ENCODE data around the gene DIRAS1. TPM values are rescaled to one million over a fixed set of nuclear protein-coding genes. Genes with fewer than 3 reads are reported as not detected.

Gene DIRAS1
- total and polyA plus RNA-seq, 8 donors = 2.4 to 16.3 (median 3.4) TPM

DNA sequence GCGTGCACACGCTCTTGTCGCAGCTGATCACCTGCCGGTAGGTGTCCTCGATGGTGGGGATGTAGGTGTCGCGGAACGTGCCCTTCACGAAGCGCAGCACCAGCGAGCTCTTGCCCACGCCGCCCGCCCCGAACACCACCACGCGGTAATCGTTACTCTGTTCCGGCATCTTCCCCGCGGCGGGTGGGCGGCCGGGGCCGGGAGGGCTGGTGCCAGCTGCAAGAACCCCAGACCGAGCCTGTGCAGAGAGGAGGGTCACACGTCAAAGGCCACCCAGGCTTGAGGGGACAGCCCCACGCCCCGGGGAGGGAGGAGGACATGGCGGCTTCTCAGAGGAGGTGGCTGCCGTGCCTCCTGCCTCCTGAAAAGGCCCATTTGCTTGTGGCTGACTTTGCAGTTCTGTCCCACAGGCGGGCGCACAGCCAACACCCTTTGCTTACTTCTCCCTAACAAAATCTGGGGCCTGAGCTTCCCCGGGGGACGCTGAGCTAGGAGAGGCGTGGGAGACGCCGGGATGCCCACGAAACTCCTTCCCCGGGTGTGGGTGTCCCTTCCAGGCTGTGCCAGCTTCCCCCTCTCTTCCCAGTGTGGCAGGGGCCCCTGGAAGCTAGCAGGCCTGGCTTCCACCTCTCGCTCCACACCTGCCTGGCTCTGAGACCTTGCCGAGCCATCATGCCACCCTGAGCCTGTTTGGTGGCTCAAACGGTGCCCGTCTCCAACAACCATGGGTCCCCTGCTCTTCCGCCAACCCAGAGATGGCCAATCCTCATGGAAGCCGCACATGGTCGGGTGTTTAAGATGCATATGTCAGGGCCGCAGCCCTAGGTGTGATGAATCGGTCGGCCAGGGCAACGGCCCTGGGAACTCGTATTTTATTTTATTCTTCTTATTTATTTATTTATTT is 3.3 kb downstream of the DIRAS1 start:
- Histone ChIP-seq H3K4me1 (peaks cover 0 to 4% (median 0%) of the 10 kb centered on the region in 3 donors), H3K27me3 (no peaks in the 10 kb centered on the region), H3K9me3 (no peaks in the 10 kb centered on the region), H3K36me3 (no peaks in the 10 kb centered on the region), H3K4me3 (no peak overlapping the region), H3K27ac (no peak overlapping the region)
- FAIRE-seq (no peak), DNase-seq (peak in 1 of 6 donors; percentile 70), ATAC-seq (no peak)
- TF ChIP-seq, protein P1, sequence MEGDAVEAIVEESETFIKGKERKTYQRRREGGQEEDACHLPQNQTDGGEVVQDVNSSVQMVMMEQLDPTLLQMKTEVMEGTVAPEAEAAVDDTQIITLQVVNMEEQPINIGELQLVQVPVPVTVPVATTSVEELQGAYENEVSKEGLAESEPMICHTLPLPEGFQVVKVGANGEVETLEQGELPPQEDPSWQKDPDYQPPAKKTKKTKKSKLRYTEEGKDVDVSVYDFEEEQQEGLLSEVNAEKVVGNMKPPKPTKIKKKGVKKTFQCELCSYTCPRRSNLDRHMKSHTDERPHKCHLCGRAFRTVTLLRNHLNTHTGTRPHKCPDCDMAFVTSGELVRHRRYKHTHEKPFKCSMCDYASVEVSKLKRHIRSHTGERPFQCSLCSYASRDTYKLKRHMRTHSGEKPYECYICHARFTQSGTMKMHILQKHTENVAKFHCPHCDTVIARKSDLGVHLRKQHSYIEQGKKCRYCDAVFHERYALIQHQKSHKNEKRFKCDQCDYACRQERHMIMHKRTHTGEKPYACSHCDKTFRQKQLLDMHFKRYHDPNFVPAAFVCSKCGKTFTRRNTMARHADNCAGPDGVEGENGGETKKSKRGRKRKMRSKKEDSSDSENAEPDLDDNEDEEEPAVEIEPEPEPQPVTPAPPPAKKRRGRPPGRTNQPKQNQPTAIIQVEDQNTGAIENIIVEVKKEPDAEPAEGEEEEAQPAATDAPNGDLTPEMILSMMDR (IDR thresholded peaks at IDR 0.05) = no peak
- 91 to 92% methylated on average over 47 to 52 of the region's 52 CpGs for WGBS, 2 donors
- intact Hi-C loops (cut with DNase I) = no loop called here

- DNase-seq (peak in 1 of 6 donors; percentile 48), ATAC-seq (no peak), FAIRE-seq (no peak)
- Histone ChIP-seq H3K27ac (no peak overlapping the region), H3K4me1 (peaks cover 0 to 4% (median 0%) of the 10 kb centered on the region in 3 donors), H3K27me3 (no peaks in the 10 kb centered on the region), H3K9me3 (no peaks in the 10 kb centered on the region), H3K4me3 (no peak overlapping the region), H3K36me3 (no peaks in the 10 kb centered on the region)
- intact Hi-C loops (cut with DNase I) = no loop called here
- TF ChIP-seq, protein P1 (IDR thresholded peaks at IDR 0.05) = no peak
- 93 to 95% methylated on average over 48 to 51 of the region's 51 CpGs for WGBS, 2 donors
These were observed 4.2 kb downstream of the DIRAS1 start for GRCh38 chr19:2716722-2717637.

DNA sequence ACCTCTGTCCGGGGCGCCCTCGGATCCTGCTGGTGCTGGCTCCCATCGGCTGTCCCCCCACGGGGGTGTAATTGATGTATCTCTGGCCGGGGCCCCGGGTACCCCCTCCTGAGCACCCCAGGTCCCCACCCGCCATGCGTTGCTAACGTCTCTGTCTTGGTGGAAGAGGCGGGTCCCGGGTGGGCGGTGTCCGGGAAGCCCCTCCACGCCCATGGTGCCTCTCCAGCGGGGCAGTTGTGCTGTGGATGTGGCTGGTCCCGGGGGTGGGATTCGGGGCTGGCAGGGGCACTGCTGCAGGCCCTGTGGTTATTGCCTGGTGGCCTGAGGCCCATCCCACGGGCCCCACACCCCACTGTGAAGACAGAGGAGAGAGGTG is 4.9 kb downstream of the DIRAS1 start:
- FAIRE-seq (no peak), DNase-seq (peak in 1 of 6 donors; percentile 64)

DNA sequence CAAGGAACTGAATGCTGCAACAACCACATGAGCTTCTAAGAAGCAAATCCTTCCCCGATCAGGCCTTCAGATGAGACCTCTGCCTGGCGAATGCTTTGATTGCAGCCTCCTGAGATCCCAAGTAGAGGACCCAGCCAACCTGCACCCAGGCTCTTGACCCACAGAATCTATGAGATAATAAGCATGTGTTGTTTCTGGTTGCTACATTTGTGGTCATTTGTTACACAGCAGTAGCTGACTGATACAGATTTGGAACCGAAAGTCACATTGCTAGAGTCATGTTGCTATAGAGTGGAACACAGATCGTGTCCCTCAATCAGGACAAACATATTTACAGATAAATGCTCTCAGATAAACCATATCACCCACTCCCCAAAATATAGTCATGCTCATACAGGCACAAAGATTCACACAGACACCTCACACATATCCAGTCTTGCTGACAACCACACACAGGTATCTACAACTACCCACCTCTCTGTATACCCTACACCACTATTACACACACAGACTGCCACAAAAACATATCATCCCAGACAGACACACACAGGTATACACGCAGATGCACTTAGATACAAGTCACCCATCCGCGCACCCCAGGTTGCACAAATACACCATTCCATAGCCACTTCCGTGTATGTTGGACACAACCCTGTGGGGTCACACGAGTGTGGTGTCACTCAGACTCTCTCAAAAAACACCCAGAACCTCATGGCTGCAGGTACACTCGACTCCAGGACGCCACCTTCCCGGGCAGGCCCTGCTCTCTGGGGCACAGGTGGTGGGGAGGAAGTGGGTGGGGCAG is 5.5 kb downstream of the DIRAS1 start:
- no peaks in the 10 kb centered on the region for H3K9me3 ChIP-seq
- 96 to 97% methylated on average over 12 of the region's 12 CpGs for WGBS, 2 donors
- no peak overlapping the region for H3K27ac ChIP-seq
- intact Hi-C loops (cut with DNase I) = no loop called here
- DNase-seq (no peak), ATAC-seq (no peak), FAIRE-seq (no peak)
- no peaks in the 10 kb centered on the region for H3K36me3 ChIP-seq
- no peak overlapping the region for H3K4me3 ChIP-seq
- peaks cover 0 to 4% (median 0%) of the 10 kb centered on the region in 3 donors for H3K4me1 ChIP-seq
- no peaks in the 10 kb centered on the region for H3K27me3 ChIP-seq
- TF ChIP-seq, protein P1 (IDR thresholded peaks at IDR 0.05) = no peak

More for the DNA sequence above, 4.9 kb downstream of the DIRAS1 start:
- Histone ChIP-seq H3K36me3 (no peaks in the 10 kb centered on the region), H3K27ac (no peak overlapping the region), H3K4me1 (peaks cover 0 to 4% (median 0%) of the 10 kb centered on the region in 3 donors), H3K9me3 (no peaks in the 10 kb centered on the region), H3K27me3 (no peaks in the 10 kb centered on the region), H3K4me3 (no peak overlapping the region)
- WGBS, 2 donors = 95% methylated on average over 16 to 19 of the region's 19 CpGs
- no peak for ATAC-seq
- TF ChIP-seq, protein P1 (IDR thresholded peaks at IDR 0.05) = no peak
- intact Hi-C loops (cut with DNase I) = no loop called here
